Cardiac muscle cell (in vitro differentiated cells and primary cell): ENCODE measurements around the gene C1QTNF2. TPM values are rescaled to one million over a fixed set of nuclear protein-coding genes. Genes with fewer than 3 reads are reported as not detected.

Experiments
- DNase-seq, 2 donors: peaks; one replicate each; pipeline versions ENCODE4 v3.0.0 to v3.0.0-alpha.2; 2010 to 2017; ENCODE audit warnings: low read depth in 1 of 2, low spot score in 1 of 2
- H3K27ac ChIP-seq: fragments of 200-600 bp; sonication (generic); 2 replicates; pipeline ENCODE4 v1.5.1; 2016
- H3K27me3 ChIP-seq: fragments of 200-600 bp; sonication (generic); 2 replicates; pipeline ENCODE4 v1.6.0; 2016; ENCODE audit warnings: control low read depth
- H3K36me3 ChIP-seq: fragments of 200-600 bp; sonication (generic); 2 replicates; pipeline ENCODE4 v1.5.1; 2016; ENCODE audit warnings: control low read depth
- H3K4me1 ChIP-seq: fragments of 200-600 bp; sonication (generic); 2 replicates; pipeline ENCODE4 v1.8.1; 2017; ENCODE audit warnings: low read depth, mild to moderate bottlenecking, mixed run types
- H3K4me3 ChIP-seq: fragments of 200-600 bp; sonication (generic); 2 replicates; pipeline ENCODE4 v1.5.1; 2016; ENCODE audit warnings: mild to moderate bottlenecking
- H3K9me3 ChIP-seq: fragments of 200-600 bp; sonication (generic); 2 replicates; pipeline ENCODE4 v1.5.1; 2017; ENCODE audit warnings: low read depth, mild to moderate bottlenecking, control low read depth
- polyA plus RNA-seq: library from polyadenylated mRNA; unstranded; fragments of >200 nt; fragmentation: Nextera tagmentation; extraction: Ambion mirVana; gene quantifications from 2 replicates; pipeline ENCODE4 v1.2.1, GENCODE V29; 2016
- total RNA-seq: library from RNA; depleted of rRNA; stranded (reverse); fragments of >200 nt; gene quantifications from 2 replicates; pipeline ENCODE4 v1.2.3, GENCODE V29; 2016
- TF ChIP-seq, protein P1 (sequence below): IDR thresholded peaks from 2 replicates; pipeline ENCODE4 v1.5.1; 2012; ENCODE audit warnings: low read depth, mild to moderate bottlenecking, low read length

C1QTNF2 gene
- total and polyA plus RNA-seq, 2 experiments from 2014 or later: 0.24 TPM; not detected in 1

DNA sequence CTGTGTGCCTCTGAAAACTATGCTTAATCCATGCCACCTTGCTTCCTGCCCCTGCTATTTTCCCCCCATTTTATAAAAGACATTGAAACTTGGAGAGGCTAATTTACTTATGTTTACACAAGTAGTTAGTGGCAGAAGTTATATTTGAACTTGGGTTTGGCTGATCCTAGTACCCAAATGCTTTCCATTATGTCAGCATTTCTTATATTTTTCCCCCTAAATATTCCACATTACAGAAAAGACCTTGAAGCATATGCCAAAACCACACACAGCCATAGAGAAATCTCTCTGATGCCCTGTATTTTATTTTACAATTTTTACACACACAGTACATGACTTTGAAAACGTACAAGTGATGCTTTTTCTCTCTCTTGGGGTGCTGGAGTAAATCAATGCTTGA is 11.2 kb downstream of the C1QTNF2 start:
- H3K36me3 ChIP-seq: no peaks in the 10 kb centered on the region
- H3K27ac ChIP-seq: no peak overlapping the region
- peaks cover 18% of the 10 kb centered on the region for H3K4me1 ChIP-seq
- no peaks in the 10 kb centered on the region for H3K9me3 ChIP-seq
- no peaks in the 10 kb centered on the region for H3K27me3 ChIP-seq
- TF ChIP-seq, protein P1, sequence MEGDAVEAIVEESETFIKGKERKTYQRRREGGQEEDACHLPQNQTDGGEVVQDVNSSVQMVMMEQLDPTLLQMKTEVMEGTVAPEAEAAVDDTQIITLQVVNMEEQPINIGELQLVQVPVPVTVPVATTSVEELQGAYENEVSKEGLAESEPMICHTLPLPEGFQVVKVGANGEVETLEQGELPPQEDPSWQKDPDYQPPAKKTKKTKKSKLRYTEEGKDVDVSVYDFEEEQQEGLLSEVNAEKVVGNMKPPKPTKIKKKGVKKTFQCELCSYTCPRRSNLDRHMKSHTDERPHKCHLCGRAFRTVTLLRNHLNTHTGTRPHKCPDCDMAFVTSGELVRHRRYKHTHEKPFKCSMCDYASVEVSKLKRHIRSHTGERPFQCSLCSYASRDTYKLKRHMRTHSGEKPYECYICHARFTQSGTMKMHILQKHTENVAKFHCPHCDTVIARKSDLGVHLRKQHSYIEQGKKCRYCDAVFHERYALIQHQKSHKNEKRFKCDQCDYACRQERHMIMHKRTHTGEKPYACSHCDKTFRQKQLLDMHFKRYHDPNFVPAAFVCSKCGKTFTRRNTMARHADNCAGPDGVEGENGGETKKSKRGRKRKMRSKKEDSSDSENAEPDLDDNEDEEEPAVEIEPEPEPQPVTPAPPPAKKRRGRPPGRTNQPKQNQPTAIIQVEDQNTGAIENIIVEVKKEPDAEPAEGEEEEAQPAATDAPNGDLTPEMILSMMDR: no peak
- no peak for DNase-seq
- H3K4me3 ChIP-seq: no peak overlapping the region

DNA sequence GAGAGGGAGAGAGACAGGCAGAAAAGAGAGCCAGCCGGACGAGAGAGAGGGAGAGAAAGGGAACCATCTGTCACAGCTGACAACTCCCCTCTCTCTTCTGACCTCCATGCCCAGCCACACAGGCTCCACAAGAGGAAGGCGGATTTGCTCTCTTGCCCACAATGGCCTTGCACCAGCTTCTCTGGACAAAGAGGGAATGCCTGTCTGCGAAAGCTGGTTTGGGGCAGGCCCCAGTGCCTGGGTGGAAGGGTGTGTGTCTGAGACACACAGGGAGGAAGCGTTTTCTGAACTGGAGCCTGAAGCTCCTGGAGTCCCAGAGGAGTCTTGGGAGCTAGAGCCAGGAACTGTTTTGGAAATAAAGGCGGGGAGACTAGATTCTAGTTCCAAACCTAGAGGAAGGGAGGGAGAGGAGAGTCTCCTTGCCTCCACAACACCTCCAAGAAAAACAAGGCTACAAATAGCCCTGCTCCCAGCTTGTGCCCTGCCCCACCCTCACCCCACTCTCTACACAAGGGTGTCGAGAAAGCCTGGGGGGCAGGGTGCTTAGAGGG is 12.5 kb downstream of the C1QTNF2 start:
- H3K4me1 ChIP-seq: peaks cover 11% of the 10 kb centered on the region
- H3K27me3 ChIP-seq: no peaks in the 10 kb centered on the region
- no peaks in the 10 kb centered on the region for H3K9me3 ChIP-seq
- peak in 1 of 2 donors; percentile 11 for DNase-seq
- TF ChIP-seq, protein P1: no peak
- no peak overlapping the region for H3K4me3 ChIP-seq
- no peak overlapping the region for H3K27ac ChIP-seq
- no peaks in the 10 kb centered on the region for H3K36me3 ChIP-seq

DNA sequence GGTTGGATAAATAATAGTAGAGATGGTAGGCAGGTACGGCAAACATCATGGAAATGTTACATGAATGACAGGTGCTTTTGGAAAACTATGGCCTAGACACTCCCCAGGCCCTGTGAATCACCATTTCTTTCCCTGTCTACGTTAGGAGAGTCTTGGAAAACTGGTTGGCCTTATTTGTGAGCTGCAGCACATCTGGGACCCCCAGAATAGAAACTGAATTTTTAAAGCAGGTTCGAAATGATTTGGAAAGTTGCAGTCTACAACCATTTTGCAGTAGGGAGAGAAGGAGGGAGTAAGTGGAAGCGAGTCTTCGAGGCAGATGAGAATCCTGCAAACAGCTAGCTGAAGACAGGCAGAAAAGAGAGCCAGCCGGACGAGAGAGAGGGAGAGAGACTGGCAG is 13.0 kb downstream of the C1QTNF2 start:
- no peaks in the 10 kb centered on the region for H3K27me3 ChIP-seq
- peaks cover 8% of the 10 kb centered on the region for H3K4me1 ChIP-seq
- no peak overlapping the region for H3K27ac ChIP-seq
- DNase-seq: no peak
- H3K36me3 ChIP-seq: no peaks in the 10 kb centered on the region
- TF ChIP-seq, protein P1: no peak
- H3K4me3 ChIP-seq: no peak overlapping the region
- no peaks in the 10 kb centered on the region for H3K9me3 ChIP-seq

DNA sequence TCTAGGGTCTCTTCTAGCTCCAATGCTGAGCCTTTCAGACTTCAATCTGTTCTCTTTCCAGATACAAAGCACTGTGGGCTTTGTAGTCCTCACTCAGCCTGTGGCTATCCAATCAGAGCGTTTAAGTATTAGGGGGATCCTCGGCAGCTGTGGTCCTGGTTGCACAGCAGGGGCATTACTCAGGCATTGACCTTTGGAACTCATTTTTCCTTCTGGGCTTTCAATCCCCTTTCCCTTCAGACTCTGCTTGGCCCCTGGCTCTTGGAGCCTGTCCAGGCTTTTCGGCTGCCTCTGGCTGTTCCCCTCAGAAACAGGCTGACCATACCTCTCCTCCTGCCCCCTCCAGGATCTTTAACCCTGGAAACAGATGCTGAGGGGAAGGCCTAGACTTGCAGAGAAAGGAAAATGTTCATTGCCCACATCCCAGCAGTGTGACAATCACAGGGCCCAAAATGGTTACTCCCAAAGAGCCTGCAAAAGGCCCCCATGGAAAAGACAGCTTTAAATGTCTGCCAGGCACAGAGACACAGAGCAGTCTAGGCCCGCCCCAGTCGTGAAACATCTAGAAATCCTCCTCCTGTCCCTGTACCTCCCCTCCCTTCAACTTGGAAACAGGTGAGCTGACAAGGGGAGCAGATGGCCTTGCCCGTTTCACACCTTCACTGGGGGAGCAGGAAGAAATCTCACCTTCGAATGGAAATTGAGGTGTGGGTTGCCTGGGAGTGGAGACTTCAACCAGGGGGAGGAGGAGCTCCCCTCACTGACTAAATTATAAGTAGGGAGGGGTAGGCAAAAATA is 13.7 kb downstream of the C1QTNF2 start:
- Histone ChIP-seq H3K27me3 (no peaks in the 10 kb centered on the region), H3K27ac (no peak overlapping the region), H3K36me3 (no peaks in the 10 kb centered on the region), H3K4me1 (peaks cover 8% of the 10 kb centered on the region), H3K9me3 (no peaks in the 10 kb centered on the region), H3K4me3 (no peak overlapping the region)
- TF ChIP-seq, protein P1: no peak
- no peak for DNase-seq

DNA sequence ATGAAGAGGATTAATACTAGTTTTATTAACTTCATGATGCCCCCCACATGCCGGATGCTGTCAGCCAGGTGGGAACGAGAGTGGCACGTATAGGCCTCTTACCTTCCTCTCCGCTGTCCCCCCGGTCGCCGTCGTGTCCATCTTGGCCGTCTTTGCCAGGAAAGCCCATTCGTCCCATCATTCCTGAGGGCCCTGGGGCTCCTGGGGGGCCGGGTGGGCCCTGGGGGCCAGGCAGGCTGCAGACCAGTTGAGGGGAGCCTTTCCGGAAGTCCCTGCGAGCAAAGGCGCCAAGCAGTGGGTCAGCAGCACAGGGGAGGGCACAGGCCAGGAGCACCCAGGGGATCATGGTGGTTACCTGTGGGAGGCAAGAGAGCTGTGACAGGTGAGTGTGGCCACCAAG is 15.8 kb downstream of the C1QTNF2 start:
- H3K4me3 ChIP-seq: no peak overlapping the region
- H3K9me3 ChIP-seq: no peaks in the 10 kb centered on the region
- no peaks in the 10 kb centered on the region for H3K36me3 ChIP-seq
- no peak for DNase-seq
- H3K27me3 ChIP-seq: no peaks in the 10 kb centered on the region
- TF ChIP-seq, protein P1: no peak
- H3K27ac ChIP-seq: no peak overlapping the region
- peaks cover 7% of the 10 kb centered on the region for H3K4me1 ChIP-seq
